OCI-LY1 (cell line): ENCODE measurements around the gene VPS36.
"Not testable (repeated sequence)": the region's sequence is repeated elsewhere in the genome, so short reads cannot be mapped to it uniquely, and the experiment has no call there.

ENCODE experiments used
- CTCF ChIP-seq: fragments of 200-600 bp; sonication (generic), shearing (Covaris generic); IDR thresholded peaks from 2 replicates; pipeline ENCODE4 v1.5.1; 2017; ENCODE audit warnings: mild to moderate bottlenecking, antibody characterized with exemption, low read length, moderate library complexity, mixed read lengths
- EZH2 ChIP-seq: fragments of 200-600 bp; sonication (generic), shearing (Covaris generic); IDR thresholded peaks from 2 replicates; pipeline ENCODE4 v1.8.0; 2017; ENCODE audit warnings: borderline replicate concordance, mixed run types, mild to moderate bottlenecking, antibody characterized with exemption, low read length, moderate library complexity, mixed read lengths

GRCh38 chr13:52497979-52498378 lies 47.5 kb upstream of the VPS36 start:
- TF ChIP-seq CTCF, EZH2: not testable (repeated sequence)
